ENCODE measurements around the gene ABLIM2.

GRCh38 chr4:8040607-8041006 lies 118.0 kb downstream of the ABLIM2 start:
- no peak for TF ChIP-seq CTCF (conservative IDR thresholded peaks at IDR 0.05)
- no peak for TF ChIP-seq ZFX (IDR thresholded peaks at IDR 0.05)

All from C4-2B (cell line).